Neural progenitor cell (in vitro differentiated cells): ENCODE measurements around the gene FPR1. TPM values are rescaled to one million over a fixed set of nuclear protein-coding genes. Genes with fewer than 3 reads are reported as not detected.

Experiments
- DNase-seq: peaks from one replicate; pipeline ENCODE4 v3.0.0-alpha.2; 2016; ENCODE audit warnings: low spot score
- H2AFZ ChIP-seq: fragments of 200-600 bp; sonication (generic); replicated peaks from 2 replicates; pipeline ENCODE4 v1.6.1; 2016; ENCODE audit warnings: antibody characterized with exemption
- H3F3A ChIP-seq: fragments of 200-600 bp; sonication (generic); 2 replicates; pipeline ENCODE4 v1.6.1; 2016; ENCODE audit warnings: antibody characterized with exemption, low read depth
- H3K27ac ChIP-seq: fragments of 200-600 bp; sonication (generic); 2 replicates; pipeline ENCODE4 v1.5.1; 2016; ENCODE audit warnings: mild to moderate bottlenecking
- H3K27me3 ChIP-seq: fragments of 200-600 bp; sonication (generic); 2 replicates; pipeline ENCODE4 v1.6.1; 2016; ENCODE audit warnings: mild to moderate bottlenecking, moderate library complexity
- H3K36me3 ChIP-seq: fragments of 200-600 bp; sonication (generic); 2 replicates; pipeline ENCODE4 v1.5.1; 2016
- H3K4me1 ChIP-seq: fragments of 200-600 bp; sonication (generic); 2 replicates; pipeline ENCODE4 v1.6.1; 2016; ENCODE audit warnings: mixed run types
- H3K4me2 ChIP-seq: fragments of 200-600 bp; sonication (generic); 2 replicates; pipeline ENCODE4 v1.6.1; 2016
- H3K4me3 ChIP-seq: fragments of 200-600 bp; sonication (generic); 2 replicates; pipeline ENCODE4 v1.5.1; 2016
- H3K79me2 ChIP-seq: fragments of 200-600 bp; sonication (generic); 2 replicates; pipeline ENCODE4 v1.6.1; 2016; ENCODE audit warnings: low read depth
- H3K9ac ChIP-seq: fragments of 200-600 bp; sonication (generic); 2 replicates; pipeline ENCODE4 v1.6.1; 2016
- H3K9me3 ChIP-seq: fragments of 200-600 bp; sonication (generic); 2 replicates; pipeline ENCODE4 v1.5.1; 2016; ENCODE audit warnings: low read depth
- H4K20me1 ChIP-seq: fragments of 200-600 bp; sonication (generic); 2 replicates; pipeline ENCODE4 v1.6.1; 2016; ENCODE audit warnings: low read depth
- H3K27ac Mint-ChIP-seq: 3 replicates; pipeline ENCODE4 v1.8.0; 2021; ENCODE audit warnings: mixed read lengths
- H3K27me3 Mint-ChIP-seq: 2 replicates; pipeline ENCODE4 v1.8.0; 2022; ENCODE audit warnings: low read depth, mild to moderate bottlenecking, inconsistent platforms, moderate library complexity, mixed read lengths; ENCODE audit not compliant: insufficient read depth
- H3K36me3 Mint-ChIP-seq: 3 replicates; pipeline ENCODE4 v1.8.0; 2021; ENCODE audit warnings: mixed read lengths
- H3K4me1 Mint-ChIP-seq: 3 replicates; pipeline ENCODE4 v1.8.0; 2021; ENCODE audit warnings: mixed read lengths
- H3K4me3 Mint-ChIP-seq: 3 replicates; pipeline ENCODE4 v1.8.0; 2021; ENCODE audit warnings: mild to moderate bottlenecking, moderate library complexity, mixed read lengths
- H3K9me3 Mint-ChIP-seq: 3 replicates; pipeline ENCODE4 v1.8.0; 2020; ENCODE audit warnings: mixed read lengths
- CTCF ChIP-seq: fragments of 200-600 bp; sonication (generic); IDR thresholded peaks from 2 replicates; pipeline ENCODE4 v1.5.1; 2017; ENCODE audit warnings: antibody characterized with exemption, mild to moderate bottlenecking
- EZH2 ChIP-seq: fragments of 200-600 bp; sonication (generic); IDR thresholded peaks from 2 replicates; pipeline ENCODE4 v1.6.1; 2017; ENCODE audit warnings: antibody characterized with exemption, mild to moderate bottlenecking, moderate library complexity
- EZH2phosphoT487 ChIP-seq: fragments of 200-600 bp; sonication (generic); IDR thresholded peaks from 2 replicates; pipeline ENCODE4 v1.6.1; 2017; ENCODE audit warnings: antibody characterized with exemption
- total RNA-seq: library from RNA; depleted of rRNA; stranded (reverse); fragments of >200 nt; gene quantifications from 2 replicates; pipeline ENCODE4 v1.2.3, GENCODE V29; 2015; ENCODE audit warnings: low replicate concordance

FPR1 gene
- total RNA-seq, 1 donor from 2014 or later, result not detected

- H3K4me2 ChIP-seq, result no peak overlapping the region
- no peaks in the 10 kb centered on the region for H3K79me2 ChIP-seq
- no peak overlapping the region for H2AFZ ChIP-seq
- H3K9ac ChIP-seq, result no peak overlapping the region
- H3K27me3 ChIP-seq, result peaks cover 2% of the 10 kb centered on the region
- Mint-ChIP-seq H3K27me3 (peaks cover 7% of the 10 kb centered on the region), H3K36me3 (peaks cover 58% of the 10 kb centered on the region), H3K4me3 (no peak overlapping the region), H3K9me3 (no peaks in the 10 kb centered on the region), H3K27ac (no peak overlapping the region), H3K4me1 (peaks cover 17% of the 10 kb centered on the region)
- H3K4me1 ChIP-seq, result peaks cover 3% of the 10 kb centered on the region
- DNase-seq, result no peak
- no peaks in the 10 kb centered on the region for H3K36me3 ChIP-seq
- TF ChIP-seq CTCF (no peak), EZH2phosphoT487 (no peak), EZH2 (no peak)
- H3K27ac ChIP-seq, result no peak overlapping the region
- peaks cover 4% of the 10 kb centered on the region for H3F3A ChIP-seq
- H3K9me3 ChIP-seq, result no peaks in the 10 kb centered on the region
- peaks cover 18% of the 10 kb centered on the region for H4K20me1 ChIP-seq
- no peak overlapping the region for H3K4me3 ChIP-seq
Observed at GRCh38 chr19:51697169-51697776, 54.4 kb downstream of the FPR1 start.

- Mint-ChIP-seq H3K27ac (no peak overlapping the region), H3K27me3 (peaks cover 7% of the 10 kb centered on the region), H3K36me3 (peaks cover 51% of the 10 kb centered on the region), H3K4me1 (peaks cover 20% of the 10 kb centered on the region), H3K9me3 (no peaks in the 10 kb centered on the region), H3K4me3 (peak overlapping the region; percentile 44)
- Histone ChIP-seq H3K79me2 (no peaks in the 10 kb centered on the region), H3K36me3 (no peaks in the 10 kb centered on the region), H2AFZ (no peak overlapping the region), H4K20me1 (peaks cover 18% of the 10 kb centered on the region), H3K27ac (no peak overlapping the region), H3K27me3 (no peaks in the 10 kb centered on the region), H3K9ac (no peak overlapping the region), H3K4me1 (peaks cover 6% of the 10 kb centered on the region), H3K9me3 (no peaks in the 10 kb centered on the region), H3K4me3 (no peak overlapping the region), H3K4me2 (no peak overlapping the region), H3F3A (no peaks in the 10 kb centered on the region)
- TF ChIP-seq CTCF (no peak), EZH2phosphoT487 (no peak), EZH2 (no peak)
- DNase-seq, result no peak
Observed at GRCh38 chr19:51696606-51697005, 55.1 kb downstream of the FPR1 start.

Other genes starting within 250 kb of the FPR1 start
- not detected in 2 replicates for gene SIGLEC6, start 220.2 kb downstream of the FPR1 start, total RNA-seq
- 5.0 and 8.1 TPM in 2 replicates for gene ZNF175, start 180.6 kb downstream of the FPR1 start, total RNA-seq
- not detected in 2 replicates for gene SIGLEC5, start 121.5 kb downstream of the FPR1 start, total RNA-seq
- gene SIGLEC14, start 105.1 kb downstream of the FPR1 start, total RNA-seq, result not detected in 2 replicates
- 6.9 and 12.0 TPM in 2 replicates for gene SPACA6, start 58.5 kb downstream of the FPR1 start, total RNA-seq
- gene HAS1, start 27.9 kb downstream of the FPR1 start, total RNA-seq, result 0.37 and 0.69 TPM in 2 replicates
- not detected in 2 replicates for gene FPR2, start 9.3 kb upstream of the FPR1 start, total RNA-seq
- not detected in 2 replicates for gene FPR3, start 43.3 kb upstream of the FPR1 start, total RNA-seq
- 45.1 and 47.7 TPM in 2 replicates for gene ZNF577, start 136.1 kb upstream of the FPR1 start, total RNA-seq
- 32.7 and 49.6 TPM in 2 replicates for gene ZNF649, start 153.1 kb upstream of the FPR1 start, total RNA-seq
- 10.4 and 11.7 TPM in 2 replicates for gene ZNF613, start 175.6 kb upstream of the FPR1 start, total RNA-seq
- gene ZNF350, start 235.0 kb upstream of the FPR1 start, total RNA-seq, result 4.6 and 7.3 TPM in 2 replicates